A673 (cell line): Measurements from ENCODE around the gene PLA2G15. TPM values are rescaled to one million over a fixed set of nuclear protein-coding genes. Genes with fewer than 3 reads are reported as not detected.

Experiments used
- BruUV-seq: library from RNA; stranded (reverse); fragments of 400-500 nt; replicated peaks from 2 replicates; lab custom pipeline; 2021; lab: Mats Ljungman, UMichigan
- CTCF ChIA-PET: fragments of 300-600 bp; sonication (Branson Sonifier 250); formaldehyde crosslinking; loops from one replicate; lab custom pipeline; 2022; ENCODE audit warnings: antibody characterized with exemption; lab: Charles Lee
- POLR2A ChIA-PET: fragments of 300-600 bp; sonication (Branson Sonifier 250); formaldehyde crosslinking; loops from one replicate; lab custom pipeline; 2022; ENCODE audit warnings: antibody characterized with exemption; ENCODE audit not compliant: low non-redundant PET; lab: Charles Lee
- DNase-seq: peaks from one replicate; pipeline ENCODE4 v3.0.0-alpha.2; 2015; ENCODE audit warnings: low spot score
- H3K27ac ChIP-seq: fragments of 200-600 bp; sonication (generic); 2 replicates; pipeline ENCODE4 v1.5.1; 2016; ENCODE audit warnings: mixed run types, low read depth, mild to moderate bottlenecking, mixed read lengths, antibody characterized with exemption, low read length; ENCODE audit not compliant: poor library complexity, severe bottlenecking
- H3K27me3 ChIP-seq: fragments of 200-600 bp; sonication (generic); replicated peaks from 2 replicates; pipeline ENCODE4 v1.6.1; 2017; ENCODE audit warnings: mixed run types, low read depth, mild to moderate bottlenecking, mixed read lengths, antibody characterized with exemption, low read length; ENCODE audit not compliant: insufficient read depth, poor library complexity
- H3K36me3 ChIP-seq: fragments of 200-600 bp; sonication (generic); 2 replicates; pipeline ENCODE4 v1.6.1; 2016; ENCODE audit warnings: mixed run types, mild to moderate bottlenecking, mixed read lengths, antibody characterized with exemption, low read length; ENCODE audit not compliant: insufficient read depth, poor library complexity, severe bottlenecking
- H3K4me1 ChIP-seq: fragments of 200-600 bp; sonication (generic); 2 replicates; pipeline ENCODE4 v1.6.1; 2017; ENCODE audit warnings: mixed run types, mild to moderate bottlenecking, mixed read lengths, antibody characterized with exemption, low read length; ENCODE audit not compliant: insufficient read depth, poor library complexity, severe bottlenecking
- H3K4me3 ChIP-seq: fragments of 200-600 bp; sonication (generic); 2 replicates; pipeline ENCODE4 v1.5.1; 2016; ENCODE audit warnings: low read depth, mixed run types, mild to moderate bottlenecking, mixed read lengths, low read length; ENCODE audit not compliant: poor library complexity, severe bottlenecking
- H3K9me3 ChIP-seq: fragments of 200-600 bp; sonication (generic); 2 replicates; pipeline ENCODE4 v1.6.1; 2016; ENCODE audit warnings: mixed run types, low read depth, mild to moderate bottlenecking, mixed read lengths, antibody characterized with exemption, low read length; ENCODE audit not compliant: poor library complexity, severe bottlenecking
- EZH2 ChIP-seq: fragments of 200-600 bp; sonication (generic); IDR thresholded peaks from 2 replicates; pipeline ENCODE4 v1.6.1; 2017; ENCODE audit warnings: borderline replicate concordance, low read depth, mild to moderate bottlenecking, mixed read lengths, antibody characterized with exemption, low read length; ENCODE audit not compliant: poor library complexity, severe bottlenecking
- intact Hi-C: fragments of 100-400 bp; cut with micrococcal nuclease; formaldehyde crosslinking; loops from one replicate; pipeline ENCODE4 v1.10.0; 2022; ENCODE audit not compliant: unreplicated experiment
- total RNA-seq: library from RNA; stranded (reverse); gene quantifications from 2 replicates; pipeline ENCODE4 v1.2.3, GENCODE V29; 2021
- TF ChIP-seq, protein P1 (sequence below): fragments of 300-800, 200-600 bp; sonication (generic); conservative IDR thresholded peaks from 2 replicates; pipeline ENCODE4 v1.5.1; 2017; ENCODE audit warnings: low read depth, mild to moderate bottlenecking, antibody characterized with exemption, low read length, moderate library complexity, mixed read lengths

The PLA2G15 gene
- total RNA-seq, 1 experiment from 2014 or later = 8.1 TPM

DNA sequence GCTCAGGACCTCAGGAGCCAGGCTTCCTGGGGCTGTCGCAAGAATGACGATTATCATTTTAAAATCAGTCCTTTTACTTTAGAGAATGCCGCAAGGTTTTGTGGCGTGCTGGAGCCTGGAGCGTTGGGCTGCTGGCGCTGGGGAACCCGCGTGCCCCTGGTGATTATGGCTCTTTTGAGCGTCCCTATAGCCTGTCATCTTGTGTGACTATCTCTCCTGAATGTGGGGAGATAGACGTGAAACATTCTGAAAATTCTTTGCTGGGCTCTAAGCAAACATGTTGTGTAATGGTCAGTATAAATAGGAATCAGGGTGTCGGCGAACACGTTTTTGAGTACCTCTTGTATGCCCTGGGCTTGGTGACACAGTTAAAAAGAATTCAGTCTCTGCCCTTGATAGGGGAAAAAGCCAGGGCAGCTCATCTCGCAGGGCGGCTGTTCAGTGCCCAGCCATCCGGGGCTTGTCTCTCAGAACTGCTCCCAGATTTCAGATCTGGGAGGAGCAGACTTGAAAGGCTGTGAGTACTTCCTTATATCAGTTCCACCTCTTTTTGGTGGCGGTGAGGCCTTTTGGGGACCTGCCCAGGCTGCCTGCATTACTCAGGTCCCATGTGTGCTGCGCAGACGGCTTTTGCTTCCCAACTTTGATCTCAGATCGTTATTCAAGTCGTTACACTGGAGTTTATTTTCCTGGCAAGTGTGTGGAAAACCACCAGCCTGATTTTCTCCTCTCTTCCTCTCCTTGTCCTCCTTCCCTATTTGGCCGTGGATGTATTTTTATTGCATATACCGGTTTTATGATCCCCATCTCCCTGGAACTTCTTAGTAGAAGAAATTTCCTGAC is 20.1 kb downstream of the PLA2G15 start:
- no peaks in the 10 kb centered on the region for H3K27me3 ChIP-seq
- H3K4me1 ChIP-seq = peaks cover 11% of the 10 kb centered on the region
- ChIA-PET POLR2A (no interaction called here), CTCF (interaction anchor here (2.1 kb wide), 1 partner anchor 46 kb away, joined by 7 read pairs; the partner anchor contains the start of genes PRMT7 and SLC7A6OS)
- peak overlapping the region; percentile 93 for H3K27ac ChIP-seq
- intact Hi-C loops = loop anchor here (2.0 to 10.0 kb wide), 2 partner anchors 64 to 250 kb away; no protein-coding TSS in a partner anchor
- peak; percentile 67 for DNase-seq
- no TSS peak for BruUV-seq
- H3K36me3 ChIP-seq = no peaks in the 10 kb centered on the region
- H3K4me3 ChIP-seq = peak overlapping the region; percentile 89
- H3K9me3 ChIP-seq = no peaks in the 10 kb centered on the region
- no peak for TF ChIP-seq EZH2
- TF ChIP-seq, protein P1, sequence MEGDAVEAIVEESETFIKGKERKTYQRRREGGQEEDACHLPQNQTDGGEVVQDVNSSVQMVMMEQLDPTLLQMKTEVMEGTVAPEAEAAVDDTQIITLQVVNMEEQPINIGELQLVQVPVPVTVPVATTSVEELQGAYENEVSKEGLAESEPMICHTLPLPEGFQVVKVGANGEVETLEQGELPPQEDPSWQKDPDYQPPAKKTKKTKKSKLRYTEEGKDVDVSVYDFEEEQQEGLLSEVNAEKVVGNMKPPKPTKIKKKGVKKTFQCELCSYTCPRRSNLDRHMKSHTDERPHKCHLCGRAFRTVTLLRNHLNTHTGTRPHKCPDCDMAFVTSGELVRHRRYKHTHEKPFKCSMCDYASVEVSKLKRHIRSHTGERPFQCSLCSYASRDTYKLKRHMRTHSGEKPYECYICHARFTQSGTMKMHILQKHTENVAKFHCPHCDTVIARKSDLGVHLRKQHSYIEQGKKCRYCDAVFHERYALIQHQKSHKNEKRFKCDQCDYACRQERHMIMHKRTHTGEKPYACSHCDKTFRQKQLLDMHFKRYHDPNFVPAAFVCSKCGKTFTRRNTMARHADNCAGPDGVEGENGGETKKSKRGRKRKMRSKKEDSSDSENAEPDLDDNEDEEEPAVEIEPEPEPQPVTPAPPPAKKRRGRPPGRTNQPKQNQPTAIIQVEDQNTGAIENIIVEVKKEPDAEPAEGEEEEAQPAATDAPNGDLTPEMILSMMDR = no peak

DNA sequence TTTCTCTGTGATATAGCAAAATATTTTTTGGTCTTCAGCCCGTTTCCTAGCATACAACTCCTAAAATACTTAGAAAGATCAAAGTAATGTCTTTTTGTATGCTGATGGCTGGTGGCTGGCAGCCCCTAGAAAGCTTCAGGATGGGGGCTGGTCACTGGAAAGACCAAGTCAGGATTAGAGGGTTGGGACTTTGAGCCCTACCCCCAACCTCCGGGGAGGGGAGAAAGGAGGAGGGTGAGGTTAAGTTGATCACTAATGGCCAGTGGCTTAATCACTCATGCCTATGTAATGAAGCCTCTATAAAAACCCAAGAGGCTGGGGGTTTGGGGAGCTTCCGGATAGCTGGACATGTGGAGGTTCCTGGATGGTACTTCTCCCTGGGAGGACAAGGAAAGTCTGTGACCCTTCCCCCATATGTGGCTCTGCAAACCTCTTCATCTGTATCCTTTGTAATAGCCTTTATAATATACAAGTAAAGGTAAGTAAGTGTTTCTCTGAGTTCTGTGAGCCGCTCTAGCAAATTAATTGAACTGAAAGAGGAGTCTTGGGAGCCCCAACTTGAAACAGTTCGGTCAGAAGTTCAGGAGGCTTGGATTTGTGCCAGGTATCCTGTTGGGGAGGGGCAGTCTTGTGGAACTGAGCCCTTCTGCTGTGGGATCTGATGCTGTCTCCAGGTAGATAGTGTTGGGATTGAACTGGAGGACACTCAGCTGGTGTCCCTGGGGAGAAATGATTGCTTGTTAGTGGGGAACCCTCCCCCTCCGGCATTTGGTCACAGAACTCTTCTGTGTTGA is 22.6 kb downstream of the PLA2G15 start:
- Histone ChIP-seq H3K27me3 (no peaks in the 10 kb centered on the region), H3K4me1 (peaks cover 11% of the 10 kb centered on the region), H3K27ac (no peak overlapping the region), H3K4me3 (no peak overlapping the region), H3K36me3 (no peaks in the 10 kb centered on the region), H3K9me3 (no peaks in the 10 kb centered on the region)
- ChIA-PET POLR2A (no interaction called here), CTCF (no interaction called here)
- no peak for DNase-seq
- no TSS peak for BruUV-seq
- no peak for TF ChIP-seq EZH2
- TF ChIP-seq, protein P1 = no peak
- intact Hi-C loops = loop anchor here (10.0 kb wide), 1 partner anchor 247 kb away; no protein-coding TSS in a partner anchor

DNA sequence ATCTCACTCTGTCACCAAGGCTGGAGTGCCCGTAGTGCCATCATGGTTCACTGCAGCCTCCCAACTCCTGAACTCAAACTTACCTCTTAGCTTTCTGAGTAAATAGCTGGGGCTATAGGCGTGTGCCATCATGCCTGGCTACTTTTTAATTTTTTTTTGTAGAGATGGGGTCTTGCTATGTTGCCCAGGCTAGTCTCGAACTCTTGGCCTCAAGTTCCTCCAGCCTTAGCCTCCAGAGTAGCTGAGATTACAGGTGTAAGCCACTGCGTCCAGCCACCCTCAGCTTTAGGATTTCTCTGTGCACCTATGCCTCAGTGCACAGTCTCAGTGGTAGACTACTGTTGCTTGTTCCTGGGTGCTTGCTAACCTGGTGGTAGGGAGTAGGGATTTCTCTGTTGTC is 24.6 kb downstream of the PLA2G15 start:
- BruUV-seq = no TSS peak
- Histone ChIP-seq H3K36me3 (peaks cover 4% of the 10 kb centered on the region), H3K4me3 (no peak overlapping the region), H3K27me3 (no peaks in the 10 kb centered on the region), H3K9me3 (no peaks in the 10 kb centered on the region), H3K4me1 (peaks cover 11% of the 10 kb centered on the region), H3K27ac (no peak overlapping the region)
- TF ChIP-seq, protein P1 = no peak
- no peak for TF ChIP-seq EZH2
- POLR2A ChIA-PET = no interaction called here
- no peak for DNase-seq
- CTCF ChIA-PET = no interaction called here
- intact Hi-C loops = loop anchor here (10.0 kb wide), 1 partner anchor 245 kb away; no protein-coding TSS in a partner anchor
